ENCODE measurements around the gene PPFIA4. TPM values are rescaled to one million over a fixed set of nuclear protein-coding genes. Genes with fewer than 3 reads are reported as not detected.
"Not testable (repeated sequence)": the region's sequence is repeated elsewhere in the genome, so short reads cannot be mapped to it uniquely, and the experiment has no call there.

PPFIA4 gene
- polyA plus RNA-seq, 6 donors from 2014 or later, result not detected

- Mint-ChIP-seq H3K36me3 (no peaks in the 10 kb centered on the region), H3K27ac (peak overlapping the region in 4 of 6 donors; percentile 29 to 93 (median 46)), H3K4me1 (peaks cover 11 to 19% (median 16%) of the 10 kb centered on the region in 3 donors), H3K27me3 (no peaks in the 10 kb centered on the region), H3K9me3 (peaks cover 0 to 1% (median 0%) of the 10 kb centered on the region in 7 donors), H3K4me3 (peak overlapping the region in 4 of 8 donors; percentile 54 to 86 (median 68))
- DNase-seq (no peak), ATAC-seq (ENCODE audit: low read depth in 2 of 2) (no peak)
Measured at GRCh38 chr1:203000217-203000944, 25.9 kb upstream of the PPFIA4 start.

GRCh38 chr1:203001986-203002385, 24.3 kb upstream of the PPFIA4 start:
- H3K9me3 Mint-ChIP-seq, result peaks cover 0 to 5% (median 0%) of the 10 kb centered on the region in 7 donors
- peak overlapping the region in 1 of 8 donors; percentile 1 for H3K4me3 Mint-ChIP-seq
- no peaks in the 10 kb centered on the region for H3K27me3 Mint-ChIP-seq
- H3K36me3 Mint-ChIP-seq, result no peaks in the 10 kb centered on the region
- H3K27ac Mint-ChIP-seq, result peak overlapping the region in 3 of 6 donors; percentile 39 to 56 (median 51)
- peaks cover 22 to 35% (median 26%) of the 10 kb centered on the region in 3 donors for H3K4me1 Mint-ChIP-seq
- DNase-seq, result no peak
- ATAC-seq (ENCODE audit: low read depth in 2 of 2), result no peak

DNA sequence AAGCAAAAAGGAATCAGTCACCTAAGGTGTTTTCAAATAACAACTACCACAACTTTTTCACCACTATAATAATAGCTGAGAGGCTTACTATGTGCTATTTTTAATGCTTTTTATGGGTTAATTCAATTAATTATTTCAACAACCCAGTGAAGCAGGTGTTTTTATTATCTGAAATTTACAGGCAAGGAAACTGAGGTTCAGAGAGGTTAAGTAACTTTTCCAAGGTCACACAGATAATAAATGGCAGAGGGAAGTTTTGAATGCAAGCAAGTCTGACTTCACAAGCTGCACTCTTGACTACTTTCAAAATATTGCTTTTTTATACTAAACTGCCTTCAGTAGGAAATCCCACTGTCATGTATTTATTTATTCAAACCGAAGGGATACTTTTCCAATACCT, 23.3 kb upstream of the PPFIA4 start:
- Mint-ChIP-seq H3K36me3 (no peaks in the 10 kb centered on the region), H3K27me3 (no peaks in the 10 kb centered on the region), H3K4me1 (peaks cover 26 to 40% (median 30%) of the 10 kb centered on the region in 3 donors), H3K4me3 (peak overlapping the region in 1 of 8 donors; percentile 15), H3K27ac (no peak overlapping the region), H3K9me3 (peaks cover 0 to 5% (median 2%) of the 10 kb centered on the region in 7 donors)
- DNase-seq (no peak), ATAC-seq (ENCODE audit: low read depth in 2 of 2) (no peak)

- DNase-seq; H3K36me3 Mint-ChIP-seq; H3K27me3 Mint-ChIP-seq; H3K9me3 Mint-ChIP-seq; ATAC-seq (ENCODE audit: low read depth in 2 of 2): not testable (repeated sequence)
- Mint-ChIP-seq H3K4me3 (peak overlapping the region in 7 of 8 donors; percentile 88 to 98 (median 93)), H3K4me1 (peaks cover 25 to 36% (median 28%) of the 10 kb centered on the region in 3 donors), H3K27ac (peak overlapping the region in 5 of 6 donors; percentile 94 to 99 (median 97))
Measured at GRCh38 chr1:203005395-203006142, 20.7 kb upstream of the PPFIA4 start.

- H3K27me3 Mint-ChIP-seq, result no peaks in the 10 kb centered on the region
- DNase-seq (peak; percentile 93), ATAC-seq (ENCODE audit: low read depth in 2 of 2) (peak; percentile 89 to 90)
- H3K4me1 Mint-ChIP-seq, result peaks cover 29 to 41% (median 31%) of the 10 kb centered on the region in 3 donors
- H3K9me3 Mint-ChIP-seq, result peaks cover 0 to 5% (median 2%) of the 10 kb centered on the region in 7 donors
- H3K27ac Mint-ChIP-seq, result peak within 1 kb of the TSS; percentile 94 to 99 (median 96)
- H3K4me3 Mint-ChIP-seq, result peak within 1 kb of the TSS; percentile 88 to 98 (median 94)
- no peaks in the 10 kb centered on the region for H3K36me3 Mint-ChIP-seq
Measured at GRCh38 chr1:203006948-203007871, 19.1 kb upstream of the PPFIA4 start, which contains the start of gene TMEM183A. TSS of gene TMEM183A (plus strand) at chr1:203007374. CDS start at chr1:203007466, 92 bp downstream.

DNA sequence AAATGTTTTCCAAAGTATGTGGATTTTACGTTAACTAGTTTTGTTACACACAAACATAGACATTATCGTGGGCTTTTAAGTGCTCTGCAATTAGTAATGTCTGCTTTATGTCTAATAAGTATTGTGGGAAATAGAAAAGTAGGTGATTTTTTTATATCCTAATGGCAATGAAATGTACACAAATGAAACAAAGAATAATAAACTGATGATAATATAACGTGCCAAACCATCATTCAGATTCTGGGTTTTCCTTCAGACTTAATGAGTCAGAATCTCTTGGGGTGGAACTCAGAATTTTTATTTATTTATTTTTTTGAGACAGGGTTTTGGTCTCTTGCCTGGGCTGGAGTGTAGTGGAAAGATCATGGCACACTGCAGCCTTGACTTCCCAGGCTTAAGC, 17.1 kb upstream of the PPFIA4 start:
- no peak for DNase-seq
- Mint-ChIP-seq H3K27ac (no peak overlapping the region), H3K4me3 (peak overlapping the region in 4 of 8 donors; percentile 79 to 96 (median 86)), H3K4me1 (peaks cover 36 to 53% (median 36%) of the 10 kb centered on the region in 3 donors), H3K9me3 (peaks cover 0 to 5% (median 2%) of the 10 kb centered on the region in 7 donors), H3K36me3 (peaks cover 6 to 9% of the 10 kb centered on the region in 2 donors), H3K27me3 (no peaks in the 10 kb centered on the region)
- ATAC-seq (ENCODE audit: low read depth in 2 of 2), result no peak

- peak overlapping the region in 1 of 8 donors; percentile 56 for H3K4me3 Mint-ChIP-seq
- ATAC-seq (ENCODE audit: low read depth in 2 of 2), result no peak
- H3K27me3 Mint-ChIP-seq, result no peaks in the 10 kb centered on the region
- peak overlapping the region in 1 of 6 donors; percentile 19 for H3K27ac Mint-ChIP-seq
- no peak for DNase-seq
- H3K4me1 Mint-ChIP-seq, result peaks cover 27 to 45% (median 35%) of the 10 kb centered on the region in 3 donors
- peaks cover 12 to 25% of the 10 kb centered on the region in 2 donors for H3K36me3 Mint-ChIP-seq
- peaks cover 0 to 3% (median 0%) of the 10 kb centered on the region in 7 donors for H3K9me3 Mint-ChIP-seq
Measured at GRCh38 chr1:203011582-203011981, 14.7 kb upstream of the PPFIA4 start.

- ATAC-seq (ENCODE audit: low read depth in 2 of 2) (no peak), DNase-seq (no peak)
- H3K4me1 Mint-ChIP-seq, result peaks cover 6 to 18% (median 16%) of the 10 kb centered on the region in 3 donors
- no peak overlapping the region for H3K4me3 Mint-ChIP-seq
- no peak overlapping the region for H3K27ac Mint-ChIP-seq
- H3K27me3 Mint-ChIP-seq, result no peaks in the 10 kb centered on the region
- no peaks in the 10 kb centered on the region for H3K9me3 Mint-ChIP-seq
- H3K36me3 Mint-ChIP-seq, result peaks cover 16 to 39% of the 10 kb centered on the region in 2 donors
Measured at GRCh38 chr1:203017061-203017460, 9.2 kb upstream of the PPFIA4 start.

GRCh38 chr1:203017692-203018091, 8.6 kb upstream of the PPFIA4 start:
- no peak for DNase-seq
- no peak for ATAC-seq (ENCODE audit: low read depth in 2 of 2)
- H3K27me3 Mint-ChIP-seq, result no peaks in the 10 kb centered on the region
- H3K36me3 Mint-ChIP-seq, result peaks cover 16 to 39% of the 10 kb centered on the region in 2 donors
- H3K4me3 Mint-ChIP-seq, result no peak overlapping the region
- no peak overlapping the region for H3K27ac Mint-ChIP-seq
- no peaks in the 10 kb centered on the region for H3K9me3 Mint-ChIP-seq
- peaks cover 6 to 16% (median 13%) of the 10 kb centered on the region in 3 donors for H3K4me1 Mint-ChIP-seq

GRCh38 chr1:203022855-203023254, 3.4 kb upstream of the PPFIA4 start:
- H3K27ac Mint-ChIP-seq; H3K4me3 Mint-ChIP-seq; ATAC-seq (ENCODE audit: low read depth in 2 of 2); H3K27me3 Mint-ChIP-seq; H3K36me3 Mint-ChIP-seq; H3K9me3 Mint-ChIP-seq; DNase-seq: not testable (repeated sequence)
- peaks cover 4 to 12% (median 10%) of the 10 kb centered on the region in 3 donors for H3K4me1 Mint-ChIP-seq

DNA sequence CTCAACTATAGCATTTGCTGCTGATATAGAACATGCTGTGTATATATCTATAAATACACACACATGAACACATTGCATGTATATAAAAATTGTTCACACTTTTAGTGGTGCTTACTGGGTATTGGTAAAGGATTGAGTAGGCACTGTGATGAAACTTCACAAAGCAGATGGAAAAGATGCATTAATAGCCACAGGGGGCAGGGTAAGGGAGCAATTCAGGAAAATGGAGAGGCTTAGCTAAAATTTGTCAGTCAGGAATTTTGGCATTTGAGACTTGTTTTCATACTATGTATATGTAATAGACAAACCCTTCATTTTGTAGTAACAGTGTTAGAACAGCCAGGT, 633 bp upstream of the PPFIA4 start:
- Mint-ChIP-seq H3K9me3 (peaks cover 0 to 5% (median 0%) of the 10 kb centered on the region in 7 donors), H3K27ac (peak overlapping the region in 5 of 6 donors; percentile 18 to 85 (median 79)), H3K36me3 (peaks cover 0 to 4% of the 10 kb centered on the region in 2 donors), H3K4me3 (peak overlapping the region; percentile 62 to 88 (median 73)), H3K4me1 (peaks cover 4 to 12% (median 10%) of the 10 kb centered on the region in 3 donors), H3K27me3 (peaks cover 0 to 8% (median 0%) of the 10 kb centered on the region in 3 donors)
- DNase-seq (no peak), ATAC-seq (ENCODE audit: low read depth in 2 of 2) (no peak)

All from naive B cell (primary cell).